GM06990 (cell line): Measurements from ENCODE around the gene PGPEP1.

Experiments used
- DNase-seq: peaks from one replicate; pipeline ENCODE4 v3.0.0-alpha.2; 2011; ENCODE audit not compliant: insufficient read length; ENCODE audit errors: extremely low read depth
- H3K27me3 ChIP-seq: replicated peaks from 2 replicates; pipeline ENCODE4 v1.6.0; 2011; ENCODE audit warnings: low read length; ENCODE audit not compliant: control insufficient read depth, insufficient read depth
- H3K36me3 ChIP-seq: 2 replicates; pipeline ENCODE4 v1.5.1; 2011; ENCODE audit warnings: low read length; ENCODE audit not compliant: control insufficient read depth, insufficient read depth
- H3K4me3 ChIP-seq: replicated peaks from 2 replicates; pipeline ENCODE4 v1.5.1; 2011; ENCODE audit warnings: low read depth, mild to moderate bottlenecking, control low read depth, low read length
- TF ChIP-seq, protein P1 (sequence below): IDR thresholded peaks from 2 replicates; pipeline ENCODE4 v1.5.1; 2011; ENCODE audit warnings: low read length, control low read depth, mild to moderate bottlenecking, inconsistent platforms; ENCODE audit not compliant: insufficient read depth, poor library complexity, severe bottlenecking

The PGPEP1 gene

DNA sequence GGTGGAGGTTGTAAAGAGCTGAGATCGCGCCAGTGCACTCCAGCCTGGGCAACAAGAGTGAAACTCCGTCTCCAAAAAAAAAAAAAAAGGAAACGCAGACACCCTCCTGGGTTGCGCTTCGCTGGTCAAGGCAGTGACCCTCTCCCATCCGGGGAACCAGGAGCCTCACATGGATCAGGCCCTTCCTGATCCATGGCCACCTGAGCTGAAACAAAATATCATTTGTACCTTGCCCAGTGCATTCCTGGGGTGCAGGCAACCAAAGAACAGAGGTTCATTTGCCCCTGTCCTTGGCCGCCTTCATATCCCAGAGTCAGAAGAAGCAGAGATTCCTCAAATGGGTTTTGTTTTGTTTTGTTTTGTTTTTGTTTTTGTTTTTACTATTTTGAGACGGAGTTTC lies 9.5 kb upstream of the PGPEP1 start:
- TF ChIP-seq, protein P1, sequence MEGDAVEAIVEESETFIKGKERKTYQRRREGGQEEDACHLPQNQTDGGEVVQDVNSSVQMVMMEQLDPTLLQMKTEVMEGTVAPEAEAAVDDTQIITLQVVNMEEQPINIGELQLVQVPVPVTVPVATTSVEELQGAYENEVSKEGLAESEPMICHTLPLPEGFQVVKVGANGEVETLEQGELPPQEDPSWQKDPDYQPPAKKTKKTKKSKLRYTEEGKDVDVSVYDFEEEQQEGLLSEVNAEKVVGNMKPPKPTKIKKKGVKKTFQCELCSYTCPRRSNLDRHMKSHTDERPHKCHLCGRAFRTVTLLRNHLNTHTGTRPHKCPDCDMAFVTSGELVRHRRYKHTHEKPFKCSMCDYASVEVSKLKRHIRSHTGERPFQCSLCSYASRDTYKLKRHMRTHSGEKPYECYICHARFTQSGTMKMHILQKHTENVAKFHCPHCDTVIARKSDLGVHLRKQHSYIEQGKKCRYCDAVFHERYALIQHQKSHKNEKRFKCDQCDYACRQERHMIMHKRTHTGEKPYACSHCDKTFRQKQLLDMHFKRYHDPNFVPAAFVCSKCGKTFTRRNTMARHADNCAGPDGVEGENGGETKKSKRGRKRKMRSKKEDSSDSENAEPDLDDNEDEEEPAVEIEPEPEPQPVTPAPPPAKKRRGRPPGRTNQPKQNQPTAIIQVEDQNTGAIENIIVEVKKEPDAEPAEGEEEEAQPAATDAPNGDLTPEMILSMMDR: no peak
- no peaks in the 10 kb centered on the region for H3K27me3 ChIP-seq
- no peak for DNase-seq
- no peak overlapping the region for H3K4me3 ChIP-seq
- no peaks in the 10 kb centered on the region for H3K36me3 ChIP-seq

DNA sequence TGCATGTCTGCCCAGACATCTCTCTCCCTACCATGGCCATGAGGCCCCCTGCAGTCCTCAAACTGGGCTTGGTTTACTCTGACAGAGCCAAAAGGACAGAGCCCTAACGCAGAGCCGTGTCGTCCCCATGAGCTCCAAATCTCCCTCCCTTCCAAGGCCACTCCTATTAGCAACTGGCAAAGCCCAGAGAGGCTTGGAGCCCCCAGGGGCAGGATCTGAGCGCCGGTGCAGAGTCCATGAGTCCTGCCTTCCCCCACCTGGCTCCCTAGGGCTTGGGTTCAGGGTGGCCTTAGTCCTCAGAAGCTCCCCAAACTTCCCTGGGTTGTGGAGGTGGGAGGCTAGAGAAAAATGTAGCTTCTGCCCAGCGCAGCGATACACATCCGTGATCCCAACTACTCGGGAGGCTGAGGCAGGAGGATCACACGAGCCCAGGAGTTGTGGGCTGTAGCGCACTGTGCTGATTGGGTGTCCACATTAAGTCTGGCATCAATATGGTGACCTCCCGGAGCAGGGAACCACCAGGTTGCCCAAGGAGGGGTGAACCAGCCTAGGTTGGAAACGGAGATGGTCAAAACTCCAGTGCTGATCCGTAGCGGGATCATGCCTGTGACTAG lies 7.4 kb upstream of the PGPEP1 start:
- Histone ChIP-seq H3K4me3 (no peak overlapping the region), H3K27me3 (no peaks in the 10 kb centered on the region), H3K36me3 (no peaks in the 10 kb centered on the region)
- TF ChIP-seq, protein P1: no peak
- no peak for DNase-seq

DNA sequence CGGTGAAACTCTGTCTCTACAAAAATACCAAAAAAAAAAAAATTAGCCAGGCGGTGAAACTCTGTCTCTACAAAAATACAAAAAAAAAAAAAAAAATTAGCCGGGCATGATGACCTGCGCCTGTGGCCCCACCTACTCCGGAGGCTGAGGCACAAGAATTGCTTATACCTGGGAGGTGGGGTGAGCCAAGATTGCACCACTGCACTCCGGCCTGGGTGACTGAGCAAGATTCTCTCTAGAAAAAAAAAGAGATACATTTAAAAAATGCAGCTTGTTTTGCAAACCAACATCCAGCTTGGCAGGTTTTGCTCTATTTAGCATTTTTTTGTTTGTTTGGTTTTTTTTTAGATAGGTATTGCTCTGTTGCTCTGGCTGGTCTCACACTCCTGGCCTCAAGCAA lies 6.7 kb upstream of the PGPEP1 start:
- H3K4me3 ChIP-seq: no peak overlapping the region
- TF ChIP-seq, protein P1: no peak
- no peaks in the 10 kb centered on the region for H3K27me3 ChIP-seq
- DNase-seq: no peak
- H3K36me3 ChIP-seq: no peaks in the 10 kb centered on the region

DNA sequence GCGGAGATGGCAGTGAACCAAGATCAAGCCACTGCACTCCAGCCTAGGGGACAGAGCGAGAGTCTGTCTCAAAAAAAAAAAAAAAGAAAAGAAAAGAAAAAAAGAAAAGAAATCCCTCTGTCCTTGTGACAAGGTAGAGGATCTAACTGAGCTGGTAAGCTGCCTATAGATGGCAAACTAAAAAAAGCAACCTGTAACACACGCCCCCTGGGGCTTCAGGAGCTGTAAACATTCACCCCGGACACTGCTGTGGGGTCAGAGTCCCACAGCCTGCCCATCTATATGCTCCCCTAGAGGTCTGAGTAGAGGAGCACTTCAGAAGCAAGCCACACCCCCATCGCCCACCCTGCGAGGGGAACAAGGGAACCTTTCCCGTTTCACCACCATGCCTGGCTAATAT lies 4.3 kb upstream of the PGPEP1 start:
- no peak overlapping the region for H3K4me3 ChIP-seq
- H3K36me3 ChIP-seq: no peaks in the 10 kb centered on the region
- no peaks in the 10 kb centered on the region for H3K27me3 ChIP-seq
- DNase-seq: no peak
- TF ChIP-seq, protein P1: no peak

DNA sequence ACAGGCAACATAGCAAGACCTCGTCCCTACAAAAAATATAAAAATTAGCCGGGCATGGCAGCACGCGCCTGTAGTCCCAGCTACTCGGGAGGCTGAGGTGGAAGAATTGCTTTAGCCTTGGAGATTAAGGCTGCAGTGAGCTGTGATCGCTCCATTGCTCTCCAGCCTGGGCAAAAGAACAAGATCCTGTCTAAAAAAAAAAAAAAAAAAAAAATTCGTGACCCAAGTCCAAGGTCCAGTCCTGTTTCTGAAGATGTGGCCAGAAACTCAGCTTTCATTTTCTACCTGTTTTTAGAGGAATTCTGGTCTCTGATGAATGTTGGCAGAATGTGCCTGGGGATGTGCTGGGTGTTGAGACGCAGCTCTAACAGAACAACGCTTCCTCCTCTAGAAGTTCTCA lies 1.9 kb upstream of the PGPEP1 start:
- TF ChIP-seq, protein P1: no peak
- H3K27me3 ChIP-seq: no peaks in the 10 kb centered on the region

DNA sequence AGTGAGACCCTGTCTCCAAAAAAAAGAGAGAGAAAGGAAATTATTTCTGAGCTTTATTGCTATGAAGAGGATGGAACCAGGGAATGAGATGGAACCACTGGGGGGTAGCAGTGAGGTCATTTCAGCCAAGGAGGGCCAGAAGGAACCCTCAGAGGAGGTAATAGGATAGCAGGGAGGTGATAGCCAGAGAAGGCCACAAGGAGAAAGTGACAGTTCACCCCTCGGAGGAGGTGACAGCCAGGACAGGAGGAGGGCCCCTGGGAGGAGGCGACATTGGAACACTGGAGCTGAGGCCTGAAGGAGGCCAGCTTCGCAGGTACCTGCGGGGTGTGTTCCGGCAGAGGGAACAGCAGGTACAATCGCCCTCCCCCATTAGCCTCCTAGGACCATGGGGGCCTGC lies 675 bp upstream of the PGPEP1 start:
- DNase-seq: no peak
- H3K36me3 ChIP-seq: peaks cover 6% of the 10 kb centered on the region
- TF ChIP-seq, protein P1: peak; percentile 31
- peak overlapping the region; percentile 80 for H3K4me3 ChIP-seq
- no peaks in the 10 kb centered on the region for H3K27me3 ChIP-seq

More for the DNA sequence above, 1.9 kb upstream of the PGPEP1 start:
- Histone ChIP-seq H3K36me3 (peaks cover 6% of the 10 kb centered on the region), H3K4me3 (no peak overlapping the region)
- DNase-seq: no peak
